Lower lobe of right lung (tissue), 2 donors: ENCODE results near the gene OR1D5. TPM values are rescaled to one million over a fixed set of nuclear protein-coding genes. Genes with fewer than 3 reads are reported as not detected.

Source experiments
- ATAC-seq, 2 donors: fragments of 200-7000 bp; cut with Tn5 transposase; one replicate each; pipeline ENCODE4 v1.9.1; 2020 to 2022; ENCODE audit warnings: mild to moderate bottlenecking in 2 of 2, moderate library complexity in 2 of 2
- DNase-seq: peaks from one replicate; pipeline ENCODE4 v3.0.0-alpha.2; 2020
- H3K27ac ChIP-seq: fragments of 200-600 bp; one replicate; pipeline ENCODE4 v1.8.0; 2022
- H3K27me3 ChIP-seq: fragments of 200-600 bp; one replicate; pipeline ENCODE4 v1.8.0; 2022; ENCODE audit warnings: low read depth
- H3K36me3 ChIP-seq: fragments of 200-600 bp; one replicate; pipeline ENCODE4 v1.8.0; 2022; ENCODE audit warnings: mild to moderate bottlenecking
- H3K4me1 ChIP-seq: fragments of 200-600 bp; one replicate; pipeline ENCODE4 v1.8.0; 2022
- H3K4me3 ChIP-seq: fragments of 200-600 bp; one replicate; pipeline ENCODE4 v1.8.0; 2022; ENCODE audit warnings: mild to moderate bottlenecking
- H3K9me3 ChIP-seq: fragments of 200-600 bp; one replicate; pipeline ENCODE4 v1.8.0; 2022
- intact Hi-C: fragments of 100-400 bp; cut with DNase I; formaldehyde crosslinking; loops from one replicate; pipeline ENCODE4 v1.11.0; 2022
- total RNA-seq: library from RNA; stranded (reverse); fragmentation: NEBNext Ultra II Directional; extraction: Animal tissue kit (Norgen Biotek cat#: 25700); gene quantifications from one replicate; pipeline ENCODE4 v1.2.1, GENCODE V29; 2021
- TF ChIP-seq, protein P1 (sequence below): fragments of 200-600 bp; IDR thresholded peaks from one replicate; pipeline ENCODE4 v1.8.0; 2022; ENCODE audit warnings: antibody characterized with exemption, mild to moderate bottlenecking
- donor health status: DM: no; HTN: yes; CAD: no; lungs with severe emphysema.

The OR1D5 gene
- total RNA-seq, 1 donor from 2014 or later: not detected

DNA sequence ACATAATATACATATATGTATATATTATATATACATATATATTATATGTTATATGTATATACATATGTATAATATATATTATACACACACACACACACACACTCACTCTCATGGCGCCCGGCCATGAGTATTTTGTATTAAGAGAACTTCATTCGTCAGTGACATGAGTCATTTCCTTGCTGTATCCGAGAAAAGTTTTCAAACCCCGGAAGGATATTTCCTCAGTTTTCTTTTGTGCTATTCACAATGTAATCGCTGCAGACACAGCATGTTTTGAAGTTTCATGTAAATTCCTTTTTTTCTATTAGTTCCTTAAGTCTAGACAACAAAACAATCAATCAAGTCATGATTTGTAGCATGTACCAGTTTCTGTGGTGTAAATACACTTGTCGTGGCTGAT, 33.3 kb downstream of the OR1D5 start:
- Histone ChIP-seq H3K4me1 (no peaks in the 10 kb centered on the region), H3K27me3 (no peaks in the 10 kb centered on the region), H3K36me3 (peaks cover 7% of the 10 kb centered on the region), H3K4me3 (no peak overlapping the region), H3K9me3 (no peaks in the 10 kb centered on the region), H3K27ac (no peak overlapping the region)
- TF ChIP-seq, protein P1, sequence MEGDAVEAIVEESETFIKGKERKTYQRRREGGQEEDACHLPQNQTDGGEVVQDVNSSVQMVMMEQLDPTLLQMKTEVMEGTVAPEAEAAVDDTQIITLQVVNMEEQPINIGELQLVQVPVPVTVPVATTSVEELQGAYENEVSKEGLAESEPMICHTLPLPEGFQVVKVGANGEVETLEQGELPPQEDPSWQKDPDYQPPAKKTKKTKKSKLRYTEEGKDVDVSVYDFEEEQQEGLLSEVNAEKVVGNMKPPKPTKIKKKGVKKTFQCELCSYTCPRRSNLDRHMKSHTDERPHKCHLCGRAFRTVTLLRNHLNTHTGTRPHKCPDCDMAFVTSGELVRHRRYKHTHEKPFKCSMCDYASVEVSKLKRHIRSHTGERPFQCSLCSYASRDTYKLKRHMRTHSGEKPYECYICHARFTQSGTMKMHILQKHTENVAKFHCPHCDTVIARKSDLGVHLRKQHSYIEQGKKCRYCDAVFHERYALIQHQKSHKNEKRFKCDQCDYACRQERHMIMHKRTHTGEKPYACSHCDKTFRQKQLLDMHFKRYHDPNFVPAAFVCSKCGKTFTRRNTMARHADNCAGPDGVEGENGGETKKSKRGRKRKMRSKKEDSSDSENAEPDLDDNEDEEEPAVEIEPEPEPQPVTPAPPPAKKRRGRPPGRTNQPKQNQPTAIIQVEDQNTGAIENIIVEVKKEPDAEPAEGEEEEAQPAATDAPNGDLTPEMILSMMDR: no peak
- ATAC-seq: no peak
- intact Hi-C loops: no loop called here
- peak; percentile 39 for DNase-seq

DNA sequence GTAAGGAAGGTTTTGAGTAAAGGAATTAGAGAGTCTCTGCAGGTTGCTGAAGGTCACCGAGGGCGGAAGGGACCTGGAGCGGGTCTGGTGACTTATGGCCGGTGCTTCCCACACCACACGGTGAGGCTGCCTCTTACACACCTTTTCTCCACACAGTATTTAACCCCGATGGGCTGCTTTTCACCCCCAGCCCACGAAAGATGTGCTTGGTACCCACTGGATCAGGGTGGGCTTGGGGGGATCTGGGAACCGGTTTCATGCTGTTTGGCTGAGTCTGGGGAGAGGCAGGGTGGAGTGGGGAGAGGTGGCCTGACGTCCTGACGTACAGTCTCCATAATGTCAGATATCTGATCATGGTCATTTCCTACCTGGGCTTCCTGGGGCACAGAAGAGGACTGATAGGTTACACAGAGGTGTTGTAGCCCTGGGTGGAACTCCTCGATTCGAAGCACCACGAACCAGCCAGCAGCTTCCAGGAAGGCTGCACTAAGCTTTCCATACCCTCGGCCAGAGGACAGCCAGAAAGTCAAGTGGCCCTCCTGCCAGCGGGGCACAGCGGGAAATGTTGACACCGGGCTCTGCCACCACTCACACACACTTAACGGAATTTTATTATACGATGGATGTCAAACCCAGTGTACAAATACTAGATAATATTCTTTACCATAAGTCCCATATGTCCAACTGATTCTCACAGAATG, 34.0 kb downstream of the OR1D5 start:
- TF ChIP-seq, protein P1: no peak
- Histone ChIP-seq H3K4me3 (no peak overlapping the region), H3K36me3 (peaks cover 7% of the 10 kb centered on the region), H3K9me3 (no peaks in the 10 kb centered on the region), H3K27me3 (no peaks in the 10 kb centered on the region), H3K4me1 (no peaks in the 10 kb centered on the region), H3K27ac (no peak overlapping the region)
- DNase-seq (peak; percentile 27), ATAC-seq (no peak)
- intact Hi-C loops: no loop called here

DNA sequence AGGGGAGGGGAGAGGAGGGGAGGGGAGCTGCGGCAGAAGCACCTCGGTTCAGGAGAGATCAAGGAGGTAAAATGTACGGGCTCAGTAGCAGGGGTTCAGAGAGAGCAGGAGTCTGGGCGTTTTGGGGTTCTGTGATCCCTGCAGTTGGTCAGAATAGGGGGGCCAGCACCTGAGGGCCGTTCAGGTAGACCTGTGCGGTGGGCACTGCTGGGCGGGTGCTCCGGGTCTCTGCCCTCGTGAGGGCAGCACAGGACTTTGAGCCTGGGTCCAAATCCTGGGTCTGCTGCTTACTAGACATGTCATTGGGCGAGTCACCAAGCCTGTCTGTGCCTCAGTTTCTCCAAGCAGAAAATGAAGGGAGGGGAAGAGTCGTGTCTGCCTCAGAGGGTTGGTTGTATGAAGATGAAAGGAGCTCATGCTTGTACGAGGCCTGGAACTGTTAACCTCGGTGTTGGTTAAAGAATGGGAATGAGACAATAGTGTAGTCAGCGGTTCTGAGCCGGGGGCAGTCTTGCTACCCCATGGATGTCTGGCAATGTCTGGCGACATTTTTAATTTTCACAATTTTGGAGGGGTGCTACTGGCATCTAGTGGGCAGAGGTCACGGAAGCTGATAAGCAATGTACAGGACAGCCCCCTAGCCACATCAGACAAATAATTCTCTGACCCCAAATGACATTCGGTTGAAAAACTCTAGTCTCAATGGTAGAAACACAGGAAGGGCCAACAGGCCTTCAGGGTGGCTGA, 35.4 kb downstream of the OR1D5 start:
- no peaks in the 10 kb centered on the region for H3K27me3 ChIP-seq
- ATAC-seq: no peak
- no peaks in the 10 kb centered on the region for H3K9me3 ChIP-seq
- intact Hi-C loops: no loop called here
- peak; percentile 35 for DNase-seq
- H3K27ac ChIP-seq: no peak overlapping the region
- TF ChIP-seq, protein P1: no peak
- H3K4me1 ChIP-seq: no peaks in the 10 kb centered on the region
- no peak overlapping the region for H3K4me3 ChIP-seq
- H3K36me3 ChIP-seq: peaks cover 7% of the 10 kb centered on the region

DNA sequence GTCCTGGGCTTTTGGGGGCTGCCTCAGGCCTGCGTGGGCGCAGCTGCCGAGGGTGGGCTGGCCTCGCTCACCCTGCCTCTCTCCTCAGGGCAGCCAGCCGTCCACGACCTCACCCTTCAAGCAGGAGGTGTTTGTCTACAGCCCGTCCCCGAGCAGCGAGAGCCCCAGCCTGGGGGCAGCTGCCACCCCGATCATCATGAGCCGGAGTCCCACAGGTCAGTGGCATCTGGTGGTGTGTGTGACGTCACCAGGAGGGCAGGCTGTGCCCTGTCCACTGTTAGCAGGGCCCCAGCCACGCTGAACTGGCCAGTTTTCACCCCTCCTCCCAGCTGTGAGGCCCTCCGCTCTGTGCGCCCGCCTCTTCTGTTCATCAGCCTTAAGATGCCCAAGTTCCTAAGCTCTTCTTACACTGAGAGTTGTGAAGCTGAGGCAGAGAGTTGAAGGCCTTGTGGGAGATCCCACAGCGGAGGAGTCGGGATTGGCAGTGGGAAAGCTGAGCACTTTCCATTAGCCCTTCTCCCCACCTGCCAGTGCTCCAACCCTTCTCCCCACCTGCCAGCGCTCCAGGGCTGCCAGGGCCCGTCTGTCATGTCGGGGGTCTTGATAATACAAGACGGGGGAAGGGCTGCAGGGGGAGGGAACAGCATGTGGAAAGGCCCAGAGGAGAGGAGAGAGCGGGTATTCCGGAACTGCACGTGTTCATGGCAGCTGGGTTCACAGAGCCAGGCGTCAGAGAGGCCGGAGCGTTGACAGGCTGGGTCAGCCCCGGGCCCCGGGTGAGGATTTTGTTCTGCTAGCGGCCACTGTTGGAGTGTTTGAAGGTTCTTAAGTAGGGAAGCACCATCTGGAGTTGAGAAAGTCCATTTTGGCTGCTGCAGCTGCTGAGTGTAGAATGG, 36.3 kb downstream of the OR1D5 start:
- no peak for ATAC-seq
- DNase-seq: peak; percentile 31
- H3K9me3 ChIP-seq: peaks cover 4% of the 10 kb centered on the region
- intact Hi-C loops: no loop called here
- TF ChIP-seq, protein P1: no peak
- H3K27me3 ChIP-seq: no peaks in the 10 kb centered on the region
- peaks cover 7% of the 10 kb centered on the region for H3K36me3 ChIP-seq
- no peak overlapping the region for H3K4me3 ChIP-seq
- no peaks in the 10 kb centered on the region for H3K4me1 ChIP-seq
- no peak overlapping the region for H3K27ac ChIP-seq

DNA sequence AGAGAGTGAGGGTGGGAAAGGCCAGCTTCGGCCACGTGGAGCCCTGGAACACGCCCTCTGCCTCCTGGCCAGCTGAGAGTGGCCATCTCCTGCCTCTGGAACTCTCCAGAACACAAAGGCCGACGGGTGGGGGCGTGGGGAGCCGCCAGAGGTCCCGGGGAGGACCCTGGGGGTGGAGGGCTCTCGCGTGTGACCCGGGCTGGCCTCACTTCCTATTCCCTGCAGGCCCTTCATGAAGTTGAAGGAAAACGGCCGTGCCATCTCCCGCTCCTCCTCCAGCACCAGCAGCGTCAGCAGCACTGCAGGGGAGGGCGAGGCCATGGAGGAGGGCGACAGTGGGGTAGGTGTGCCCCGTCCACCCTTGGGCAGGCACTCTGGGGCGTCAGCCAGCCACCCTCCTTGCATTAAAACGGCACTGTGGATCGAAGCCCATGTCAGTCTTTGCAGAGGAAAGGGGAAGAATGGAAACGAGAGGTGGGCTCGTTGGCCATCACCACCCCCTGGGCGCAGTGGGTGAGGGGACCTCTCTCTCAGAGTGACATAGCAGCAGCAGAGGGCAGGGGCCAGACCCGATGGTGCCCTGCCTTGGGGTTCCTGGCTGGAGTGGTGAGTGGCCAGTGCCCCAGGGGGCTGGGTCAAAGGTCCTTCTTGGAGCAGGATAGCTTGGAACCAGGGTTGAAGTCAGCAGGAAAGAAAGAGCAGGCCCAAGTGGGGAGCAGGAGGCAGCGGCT, 37.1 kb downstream of the OR1D5 start:
- H3K9me3 ChIP-seq: peaks cover 7% of the 10 kb centered on the region
- TF ChIP-seq, protein P1: no peak
- intact Hi-C loops: no loop called here
- no peaks in the 10 kb centered on the region for H3K4me1 ChIP-seq
- no peak for ATAC-seq
- no peak overlapping the region for H3K4me3 ChIP-seq
- no peak overlapping the region for H3K27ac ChIP-seq
- no peaks in the 10 kb centered on the region for H3K27me3 ChIP-seq
- H3K36me3 ChIP-seq: peaks cover 12% of the 10 kb centered on the region
- peak; percentile 23 for DNase-seq
